GM21619 (cell line): Measurements from ENCODE around the gene TAF13.

Experiments used
- ATAC-seq: cut with Tn5 transposase; IDR thresholded peaks from one replicate; pipeline ENCODE4 v1.9.1; 2021; ENCODE audit not compliant: unreplicated experiment

Gene TAF13

GRCh38 chr1:109075531-109076490 is at the start of gene TAF13:
TAF13 (minus strand) TSS chr1:109076003; CDS start chr1:109075947, 56 bp downstream.
- ATAC-seq: peak; percentile 99

GRCh38 chr1:109120356-109120755 is 44.6 kb upstream of the TAF13 start:
- no peak for ATAC-seq

- no peak for ATAC-seq
Observed at GRCh38 chr1:109118089-109118488, 42.3 kb upstream of the TAF13 start.

- no peak for ATAC-seq
Observed at GRCh38 chr1:109116286-109116685, 40.5 kb upstream of the TAF13 start.

- ATAC-seq: no peak
Observed at GRCh38 chr1:109115685-109116084, 39.9 kb upstream of the TAF13 start.

GRCh38 chr1:109114342-109114674 is 38.5 kb upstream of the TAF13 start:
- ATAC-seq: no peak

- ATAC-seq: peak; percentile 64
Observed at GRCh38 chr1:109113590-109114341, 38.0 kb upstream of the TAF13 start, which contains the start of gene ELAPOR1. ELAPOR1 (plus strand) TSS chr1:109114115; CDS start chr1:109114184, 69 bp downstream.

GRCh38 chr1:109112652-109113285 is 37.0 kb upstream of the TAF13 start:
- peak; percentile 66 for ATAC-seq

- ATAC-seq: peak; percentile 5
Observed at GRCh38 chr1:109112056-109112651, 36.4 kb upstream of the TAF13 start.

GRCh38 chr1:109111386-109112055 is 35.7 kb upstream of the TAF13 start:
- ATAC-seq: no peak

GRCh38 chr1:109109906-109110305 is 34.1 kb upstream of the TAF13 start:
- no peak for ATAC-seq

- ATAC-seq: no peak
Observed at GRCh38 chr1:109107785-109108184, 32.0 kb upstream of the TAF13 start.

- no peak for ATAC-seq
Observed at GRCh38 chr1:109105881-109106280, 30.1 kb upstream of the TAF13 start.

GRCh38 chr1:109104364-109105151 is 28.8 kb upstream of the TAF13 start:
- no peak for ATAC-seq

- ATAC-seq: peak; percentile 82
Observed at GRCh38 chr1:109099938-109100773, 24.4 kb upstream of the TAF13 start.

- ATAC-seq: no peak
Observed at GRCh38 chr1:109096120-109096519, 20.3 kb upstream of the TAF13 start.

- no peak for ATAC-seq
Observed at GRCh38 chr1:109095631-109096030, 19.8 kb upstream of the TAF13 start.

GRCh38 chr1:109094871-109095270 is 19.1 kb upstream of the TAF13 start:
- ATAC-seq: no peak

GRCh38 chr1:109094377-109094803 is 18.6 kb upstream of the TAF13 start:
- ATAC-seq: no peak
